Naive B cell (primary cell): ENCODE measurements around the gene CWC25. TPM values are rescaled to one million over a fixed set of nuclear protein-coding genes. Genes with fewer than 3 reads are reported as not detected.
"Not testable (repeated sequence)": the region's sequence is repeated elsewhere in the genome, so short reads cannot be mapped to it uniquely, and the experiment has no call there.

Source experiments
- ATAC-seq, 2 donors: fragments of 150-1000 bp; cut with Tn5 transposase; 2 replicates each; pipeline ENCODE4 v1.10.0; 2021; ENCODE audit warnings: low read depth in 2 of 2, mild to moderate bottlenecking in 2 of 2, moderate library complexity in 2 of 2
- DNase-seq: peaks from one replicate; pipeline ENCODE4 v3.0.0; 2022
- H3K27ac Mint-ChIP-seq, 6 donors: one replicate each; pipeline ENCODE4 v1.8.0; 2020 to 2022; ENCODE audit warnings: mild to moderate bottlenecking in 6 of 6, mixed read lengths in 6 of 6, moderate library complexity in 5 of 6, inconsistent platforms in 2 of 6
- H3K27me3 Mint-ChIP-seq, 3 donors: one replicate each; pipeline ENCODE4 v1.8.0; 2021 to 2022; ENCODE audit warnings: mixed read lengths in 3 of 3, mild to moderate bottlenecking in 1 of 3
- H3K36me3 Mint-ChIP-seq, 2 donors: one replicate each; pipeline ENCODE4 v1.8.0; 2020 to 2022; ENCODE audit warnings: mixed read lengths in 2 of 2, inconsistent platforms in 1 of 2, mild to moderate bottlenecking in 1 of 2
- H3K4me1 Mint-ChIP-seq, 3 donors: one replicate each; pipeline ENCODE4 v1.8.0; 2020 to 2022; ENCODE audit warnings: mixed read lengths in 3 of 3, inconsistent platforms in 1 of 3, mild to moderate bottlenecking in 1 of 3, moderate library complexity in 1 of 3
- H3K4me3 Mint-ChIP-seq, 8 donors: one replicate each; pipeline ENCODE4 v1.8.0; 2020 to 2022; ENCODE audit warnings: mild to moderate bottlenecking in 8 of 8, mixed read lengths in 8 of 8, moderate library complexity in 8 of 8, inconsistent platforms in 2 of 8
- H3K9me3 Mint-ChIP-seq, 7 donors: one replicate each; pipeline ENCODE4 v1.8.0; 2020 to 2022; ENCODE audit warnings: mixed read lengths in 7 of 7, mild to moderate bottlenecking in 5 of 7, inconsistent platforms in 2 of 7, moderate library complexity in 1 of 7
- polyA plus RNA-seq, 6 donors: library from polyadenylated mRNA; unstranded; fragments of 300-500 nt; fragmentation: Illumina TruSeq; gene quantifications; one replicate each; pipeline ENCODE4 v1.2.3, GENCODE V29; 2021; ENCODE audit warnings: low read depth in 6 of 6

CWC25 gene
- polyA plus RNA-seq, 6 donors from 2014 or later: 9.2 to 13.4 (median 11.5) TPM

- not testable (repeated sequence) for H3K4me3 Mint-ChIP-seq
Measured at GRCh38 chr17:38790148-38790707, 34.9 kb downstream of the CWC25 start.

DNA sequence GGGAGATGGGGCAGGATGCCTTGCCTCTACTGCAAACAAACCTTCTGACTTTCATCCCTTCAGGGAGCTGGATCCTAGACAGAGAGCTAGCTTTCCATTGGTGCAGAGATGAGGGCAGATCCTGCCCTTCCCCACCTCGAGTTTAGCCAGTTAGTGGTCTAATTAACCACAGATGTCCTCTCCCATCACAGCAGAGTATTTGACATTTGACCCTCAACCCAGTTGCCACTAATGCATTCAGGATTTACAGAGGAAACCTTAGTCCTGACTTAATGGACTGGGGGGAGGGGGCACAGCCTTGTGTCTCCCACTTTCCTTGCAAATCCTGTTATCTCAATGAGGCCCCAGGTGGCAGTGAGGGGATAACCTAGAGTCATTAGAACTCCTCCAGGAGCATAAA is 35.9 kb downstream of the CWC25 start:
- Mint-ChIP-seq H3K9me3 (no peaks in the 10 kb centered on the region), H3K36me3 (peaks cover 0 to 8% of the 10 kb centered on the region in 2 donors), H3K27ac (peak overlapping the region in 3 of 6 donors; percentile 22 to 56 (median 51)), H3K4me1 (peaks cover 6 to 22% (median 19%) of the 10 kb centered on the region in 3 donors), H3K27me3 (no peaks in the 10 kb centered on the region), H3K4me3 (no peak overlapping the region)
- no peak for DNase-seq
- ATAC-seq: no peak

More at GRCh38 chr17:38790148-38790707, 34.9 kb downstream of the CWC25 start:
- H3K27me3 Mint-ChIP-seq, H3K9me3 Mint-ChIP-seq, H3K27ac Mint-ChIP-seq, H3K36me3 Mint-ChIP-seq, ATAC-seq, DNase-seq: not testable (repeated sequence)
- peaks cover 6 to 26% (median 21%) of the 10 kb centered on the region in 3 donors for H3K4me1 Mint-ChIP-seq

DNA sequence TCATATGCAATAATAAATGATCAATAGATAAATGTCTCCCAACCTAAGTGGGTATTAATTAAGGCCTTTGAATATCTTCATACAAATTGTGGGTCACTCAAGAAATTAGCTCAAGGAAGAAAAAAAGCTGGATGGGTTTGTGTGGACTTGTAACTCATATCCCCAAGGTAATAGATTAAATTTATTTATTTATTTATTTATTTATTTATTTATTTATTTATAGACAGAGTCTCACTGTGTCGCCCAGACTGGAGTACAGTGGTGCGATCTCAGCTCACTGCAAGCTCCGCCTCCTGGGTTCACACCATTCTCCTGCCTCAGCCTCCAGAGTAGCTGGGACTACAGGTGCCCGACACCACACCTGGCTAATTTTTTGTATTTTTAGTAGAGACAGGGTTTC is 37.1 kb downstream of the CWC25 start:
- not testable (repeated sequence) for H3K27me3 Mint-ChIP-seq, H3K36me3 Mint-ChIP-seq, DNase-seq, ATAC-seq, H3K4me3 Mint-ChIP-seq, H3K9me3 Mint-ChIP-seq
- H3K27ac Mint-ChIP-seq: peak overlapping the region in 1 of 6 donors; percentile 44
- H3K4me1 Mint-ChIP-seq: peaks cover 3 to 16% (median 14%) of the 10 kb centered on the region in 3 donors

DNA sequence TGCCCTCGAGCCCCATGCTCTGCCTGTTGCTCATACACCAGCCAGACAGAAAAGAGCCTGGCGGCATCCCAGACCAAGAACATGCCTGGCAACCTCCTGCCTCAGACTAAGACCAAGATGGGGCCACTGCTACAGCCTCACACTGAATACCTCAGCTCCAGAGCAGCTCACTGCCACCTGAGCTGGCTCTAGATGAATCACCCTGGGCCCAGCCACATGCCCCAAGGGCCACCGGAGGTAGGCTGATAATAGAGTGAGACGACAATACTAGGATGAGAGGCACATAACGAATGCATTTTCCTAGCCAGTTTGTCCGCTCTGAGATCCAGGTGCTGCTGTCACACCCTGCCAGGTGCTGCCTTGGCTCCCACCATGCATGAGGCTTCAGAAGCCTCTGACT is 38.7 kb downstream of the CWC25 start:
- DNase-seq: no peak
- peaks cover 3 to 14% (median 9%) of the 10 kb centered on the region in 3 donors for H3K4me1 Mint-ChIP-seq
- no peak overlapping the region for H3K27ac Mint-ChIP-seq
- no peaks in the 10 kb centered on the region for H3K27me3 Mint-ChIP-seq
- no peak for ATAC-seq
- peaks cover 0 to 8% of the 10 kb centered on the region in 2 donors for H3K36me3 Mint-ChIP-seq
- no peak overlapping the region for H3K4me3 Mint-ChIP-seq
- no peaks in the 10 kb centered on the region for H3K9me3 Mint-ChIP-seq

DNA sequence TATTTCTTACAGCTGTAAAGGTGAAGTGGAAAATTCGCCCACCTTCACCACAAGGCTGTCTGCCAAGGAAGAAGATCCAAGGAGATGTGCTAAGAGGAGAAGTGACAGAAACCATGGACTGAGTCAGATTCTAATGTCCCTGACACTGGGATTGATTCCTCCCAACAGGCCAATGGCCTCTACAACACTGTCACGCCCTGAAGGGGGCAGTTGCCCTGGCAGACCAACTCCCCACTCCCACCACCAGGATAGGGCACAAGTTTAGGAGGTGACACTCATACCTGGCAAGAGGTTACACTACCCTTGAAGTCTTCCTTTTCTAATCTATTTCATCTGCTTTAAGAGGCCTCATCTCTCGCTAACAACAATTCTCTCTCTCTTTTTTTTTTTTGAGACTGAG is 41.9 kb downstream of the CWC25 start:
- Mint-ChIP-seq H3K4me1 (peaks cover 3 to 11% (median 4%) of the 10 kb centered on the region in 3 donors), H3K4me3 (no peak overlapping the region), H3K36me3 (peaks cover 5 to 32% of the 10 kb centered on the region in 2 donors), H3K9me3 (no peaks in the 10 kb centered on the region), H3K27ac (no peak overlapping the region), H3K27me3 (no peaks in the 10 kb centered on the region)
- ATAC-seq (no peak), DNase-seq (no peak)

GRCh38 chr17:38779965-38780752 is 45.0 kb downstream of the CWC25 start:
- ATAC-seq (no peak), DNase-seq (no peak)
- Mint-ChIP-seq H3K4me3 (no peak overlapping the region), H3K4me1 (peaks cover 0 to 4% (median 0%) of the 10 kb centered on the region in 3 donors), H3K36me3 (peaks cover 5 to 25% of the 10 kb centered on the region in 2 donors), H3K27me3 (no peaks in the 10 kb centered on the region), H3K9me3 (no peaks in the 10 kb centered on the region), H3K27ac (peak overlapping the region in 3 of 6 donors; percentile 26 to 65 (median 64))

GRCh38 chr17:38777641-38778250 is 47.4 kb downstream of the CWC25 start:
- Mint-ChIP-seq H3K27me3 (no peaks in the 10 kb centered on the region), H3K4me3 (no peak overlapping the region), H3K36me3 (peaks cover 5 to 36% of the 10 kb centered on the region in 2 donors), H3K27ac (no peak overlapping the region), H3K4me1 (peaks cover 0 to 4% (median 0%) of the 10 kb centered on the region in 3 donors), H3K9me3 (no peaks in the 10 kb centered on the region)
- ATAC-seq (no peak), DNase-seq (no peak)

- Mint-ChIP-seq H3K4me3 (no peak overlapping the region), H3K9me3 (no peaks in the 10 kb centered on the region), H3K27me3 (no peaks in the 10 kb centered on the region), H3K36me3 (peaks cover 8 to 28% of the 10 kb centered on the region in 2 donors), H3K27ac (peak overlapping the region in 1 of 6 donors; percentile 48), H3K4me1 (peaks cover 2 to 8% (median 5%) of the 10 kb centered on the region in 3 donors)
- no peak for ATAC-seq
- DNase-seq: no peak
Measured at GRCh38 chr17:38773258-38773657, 51.9 kb downstream of the CWC25 start.

DNA sequence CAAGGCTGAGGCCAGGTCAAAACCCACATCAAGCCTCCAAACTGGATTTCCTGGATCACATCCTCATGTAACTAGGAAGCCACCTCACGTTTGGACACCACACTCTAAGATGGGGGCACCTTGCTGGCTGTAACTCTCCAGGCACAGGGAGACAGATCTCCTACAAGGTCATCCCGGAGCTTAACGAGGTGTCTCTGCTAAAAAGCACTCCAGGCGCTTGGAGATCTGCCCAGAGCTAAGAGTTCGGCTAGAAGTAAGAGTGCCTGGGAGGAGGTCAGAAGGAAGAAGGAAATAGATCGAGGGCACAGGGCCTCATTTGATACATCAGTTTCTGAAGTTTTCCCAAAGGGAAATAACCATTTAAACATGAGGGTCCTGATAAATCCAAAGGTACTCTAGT is 56.7 kb downstream of the CWC25 start:
- DNase-seq (no peak), ATAC-seq (no peak)
- peaks cover 4 to 12% (median 6%) of the 10 kb centered on the region in 3 donors for H3K4me1 Mint-ChIP-seq
- no peaks in the 10 kb centered on the region for H3K27me3 Mint-ChIP-seq
- peaks cover 8 to 27% of the 10 kb centered on the region in 2 donors for H3K36me3 Mint-ChIP-seq
- H3K9me3 Mint-ChIP-seq: no peaks in the 10 kb centered on the region
- H3K4me3 Mint-ChIP-seq: no peak overlapping the region
- no peak overlapping the region for H3K27ac Mint-ChIP-seq

- Mint-ChIP-seq H3K9me3 (no peaks in the 10 kb centered on the region), H3K27me3 (no peaks in the 10 kb centered on the region), H3K36me3 (peaks cover 8 to 26% of the 10 kb centered on the region in 2 donors), H3K4me3 (no peak overlapping the region), H3K4me1 (peaks cover 6 to 17% (median 10%) of the 10 kb centered on the region in 3 donors), H3K27ac (peak overlapping the region in 2 of 6 donors; percentile 72 to 88)
- no peak for ATAC-seq
- no peak for DNase-seq
Measured at GRCh38 chr17:38766341-38766740, 58.8 kb downstream of the CWC25 start.

DNA sequence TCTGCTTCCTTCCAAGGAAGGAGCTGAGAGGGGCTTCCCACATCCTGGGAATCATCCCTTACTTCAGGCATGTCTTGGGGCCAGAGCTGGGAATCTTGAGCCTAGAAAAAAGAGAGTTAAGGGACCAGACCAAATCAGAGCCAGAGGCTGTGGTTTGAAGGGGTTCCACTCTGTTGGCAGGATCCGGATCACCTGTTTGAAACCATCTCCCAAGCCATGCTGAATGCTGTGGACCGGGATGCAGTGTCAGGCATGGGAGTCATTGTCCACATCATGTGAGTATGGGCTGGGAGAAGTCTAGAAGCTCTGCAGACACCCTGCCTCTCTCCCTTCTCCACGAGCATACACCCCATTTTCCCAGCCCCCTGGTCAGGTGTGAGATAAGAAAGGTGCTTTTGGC is 62.9 kb downstream of the CWC25 start:
- no peak for DNase-seq
- Mint-ChIP-seq H3K4me3 (no peak overlapping the region), H3K4me1 (peaks cover 7 to 14% (median 10%) of the 10 kb centered on the region in 3 donors), H3K36me3 (peaks cover 6 to 25% of the 10 kb centered on the region in 2 donors), H3K27ac (peak overlapping the region in 3 of 6 donors; percentile 44 to 87 (median 76)), H3K27me3 (no peaks in the 10 kb centered on the region), H3K9me3 (no peaks in the 10 kb centered on the region)
- ATAC-seq: no peak

DNA sequence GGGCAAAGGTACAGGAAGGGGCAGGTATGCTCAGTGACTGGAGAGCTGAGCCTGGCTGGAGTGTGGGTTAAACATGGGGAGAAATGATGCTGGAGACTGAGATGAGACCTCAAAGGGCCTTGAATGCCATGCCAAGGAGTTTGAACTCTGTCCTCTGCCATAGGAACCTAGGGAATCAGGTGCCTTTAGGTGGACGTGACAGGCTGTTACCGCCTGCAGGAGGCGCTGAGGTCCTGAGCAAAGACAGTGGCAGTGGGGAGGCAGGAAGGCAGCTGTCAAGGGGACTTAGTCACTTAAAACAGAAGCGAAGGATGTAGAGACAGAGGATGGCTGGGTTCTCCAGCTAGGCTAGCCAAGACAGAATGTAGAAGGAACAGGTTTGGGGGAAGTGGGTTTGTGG is 63.5 kb downstream of the CWC25 start:
- peaks cover 6 to 25% of the 10 kb centered on the region in 2 donors for H3K36me3 Mint-ChIP-seq
- peaks cover 4 to 14% (median 10%) of the 10 kb centered on the region in 3 donors for H3K4me1 Mint-ChIP-seq
- H3K9me3 Mint-ChIP-seq: no peaks in the 10 kb centered on the region
- H3K4me3 Mint-ChIP-seq: no peak overlapping the region
- ATAC-seq (peak in 1 of 2 donors; percentile 34), DNase-seq (no peak)
- no peaks in the 10 kb centered on the region for H3K27me3 Mint-ChIP-seq
- peak overlapping the region in 4 of 6 donors; percentile 47 to 91 (median 66) for H3K27ac Mint-ChIP-seq

DNA sequence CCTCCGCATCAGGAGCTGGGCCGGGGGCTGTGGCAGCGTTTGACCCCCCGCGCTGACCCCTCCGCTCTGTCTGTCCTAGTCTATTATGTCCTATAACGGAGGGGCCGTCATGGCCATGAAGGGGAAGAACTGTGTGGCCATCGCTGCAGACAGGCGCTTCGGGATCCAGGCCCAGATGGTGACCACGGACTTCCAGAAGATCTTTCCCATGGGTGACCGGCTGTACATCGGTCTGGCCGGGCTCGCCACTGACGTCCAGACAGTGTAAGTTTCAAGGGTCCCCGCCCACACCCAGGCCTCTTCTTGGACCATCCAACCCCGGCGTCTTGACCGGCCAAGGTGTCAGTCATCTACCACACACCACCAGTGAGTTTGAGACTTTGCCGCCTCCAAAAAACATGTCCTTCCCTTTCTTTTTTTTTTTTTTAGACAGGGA is 72.0 kb downstream of the CWC25 start:
- Mint-ChIP-seq H3K27ac (peak overlapping the region in 5 of 6 donors; percentile 94 to 99 (median 99)), H3K9me3 (peaks cover 0 to 4% (median 0%) of the 10 kb centered on the region in 7 donors), H3K4me3 (peak overlapping the region; percentile 89 to 100 (median 98)), H3K27me3 (peaks cover 14 to 20% (median 19%) of the 10 kb centered on the region in 3 donors), H3K36me3 (peaks cover 4 to 8% of the 10 kb centered on the region in 2 donors), H3K4me1 (peaks cover 33 to 63% (median 49%) of the 10 kb centered on the region in 3 donors)
- DNase-seq: no peak
- no peak for ATAC-seq
